ENCODE results near the gene SMIM7. TPM values are rescaled to one million over a fixed set of nuclear protein-coding genes. Genes with fewer than 3 reads are reported as not detected.

The SMIM7 gene
- total RNA-seq, 3 donors from 2014 or later, result 61.2 to 88.8 (median 70.1) TPM

- no peak for TF ChIP-seq CTCF (IDR thresholded peaks at IDR 0.05)
- Histone ChIP-seq H3K36me3 (ENCODE audit: low read depth) (no peaks in the 10 kb centered on the region), H3K4me1 (ENCODE audit: low read depth) (peaks cover 33% of the 10 kb centered on the region), H3K9me3 (no peaks in the 10 kb centered on the region), H3K4me3 (no peak overlapping the region)
- ATAC-seq, result no peak
- no peak for DNase-seq
- intact Hi-C loops (cut with DNase I, micrococcal nuclease), result no loop called here
These were observed 52.1 kb downstream of the SMIM7 start for GRCh38 chr19:16607819-16608218.

DNA sequence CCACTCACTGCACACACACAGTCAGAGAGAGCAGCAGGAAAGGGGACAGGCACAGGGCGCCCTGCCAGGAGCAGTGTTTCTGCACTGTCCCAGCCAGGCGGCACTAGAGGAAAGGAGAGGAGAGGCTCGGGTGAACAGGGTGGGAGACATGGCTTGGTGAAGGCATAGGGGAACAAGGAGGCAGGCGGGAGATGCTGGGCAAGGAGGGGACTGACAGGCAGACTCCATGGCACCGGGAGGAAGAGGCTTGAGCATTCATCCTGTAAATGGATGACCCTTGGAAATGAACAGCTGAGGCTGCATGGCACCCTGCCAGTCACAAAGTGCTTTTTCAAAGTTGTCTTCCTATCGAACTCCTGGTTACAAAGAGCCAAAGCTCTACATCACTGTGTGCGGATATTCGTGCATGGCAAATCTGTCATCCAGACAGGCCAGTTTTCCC is 54.4 kb downstream of the SMIM7 start:
- intact Hi-C loops (cut with DNase I, micrococcal nuclease), result no loop called here
- ATAC-seq (no peak), DNase-seq (no peak)
- no peak for TF ChIP-seq CTCF (IDR thresholded peaks at IDR 0.05)
- Histone ChIP-seq H3K9me3 (no peaks in the 10 kb centered on the region), H3K4me3 (no peak overlapping the region), H3K4me1 (ENCODE audit: low read depth) (peaks cover 31% of the 10 kb centered on the region), H3K36me3 (ENCODE audit: low read depth) (no peaks in the 10 kb centered on the region)

DNA sequence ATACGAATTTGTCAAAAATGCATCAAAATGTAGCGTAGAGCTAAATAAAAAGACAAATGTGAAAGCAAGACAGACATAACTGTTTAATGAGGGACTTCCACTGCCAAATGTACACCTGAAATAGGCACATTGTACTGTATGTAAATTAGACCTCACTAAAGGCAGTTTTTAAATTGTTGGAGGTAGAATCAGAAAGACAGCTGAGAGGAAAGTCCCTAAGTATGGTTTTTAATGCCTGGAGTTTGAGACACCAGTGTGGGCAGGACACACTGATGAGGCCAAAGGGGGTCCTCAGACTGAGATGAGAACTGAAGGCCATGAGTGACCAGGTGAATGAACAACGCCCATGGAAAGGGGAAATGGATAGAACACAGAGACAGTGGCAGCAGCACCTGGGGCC is 54.8 kb downstream of the SMIM7 start:
- TF ChIP-seq CTCF (IDR thresholded peaks at IDR 0.05), result no peak
- Histone ChIP-seq H3K9me3 (no peaks in the 10 kb centered on the region), H3K4me3 (no peak overlapping the region), H3K4me1 (ENCODE audit: low read depth) (peaks cover 26% of the 10 kb centered on the region), H3K36me3 (ENCODE audit: low read depth) (no peaks in the 10 kb centered on the region)
- DNase-seq, result no peak
- intact Hi-C loops (cut with DNase I, micrococcal nuclease), result no loop called here
- no peak for ATAC-seq

GRCh38 chr19:16604615-16605014 is 55.3 kb downstream of the SMIM7 start:
- ATAC-seq, result no peak
- DNase-seq, result no peak
- Histone ChIP-seq H3K4me3 (no peak overlapping the region), H3K4me1 (ENCODE audit: low read depth) (peaks cover 22% of the 10 kb centered on the region), H3K36me3 (ENCODE audit: low read depth) (no peaks in the 10 kb centered on the region), H3K9me3 (no peaks in the 10 kb centered on the region)
- intact Hi-C loops (cut with DNase I, micrococcal nuclease), result no loop called here
- TF ChIP-seq CTCF (IDR thresholded peaks at IDR 0.05), result no peak

DNA sequence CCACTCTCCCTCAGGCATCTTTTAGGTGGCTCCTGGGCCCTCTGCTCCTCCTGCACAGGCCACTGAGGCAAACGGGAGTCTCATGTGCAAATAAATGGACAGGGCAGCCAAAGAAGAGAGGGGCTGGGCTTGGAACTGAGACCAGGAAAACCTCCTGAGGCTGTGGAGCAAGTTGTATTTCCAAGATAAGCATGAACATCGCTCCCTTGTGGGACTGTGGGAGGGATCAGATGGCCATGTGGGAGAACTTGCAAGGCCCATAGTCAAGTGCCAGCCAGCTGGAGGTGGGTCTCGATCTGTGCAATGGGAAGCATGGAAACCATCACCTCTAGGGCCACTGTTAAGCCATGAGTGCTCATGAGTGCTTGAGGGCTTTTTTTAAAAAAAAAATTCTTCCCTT is 56.9 kb downstream of the SMIM7 start:
- no peaks in the 10 kb centered on the region for H3K36me3 ChIP-seq (ENCODE audit: low read depth)
- peaks cover 18% of the 10 kb centered on the region for H3K4me1 ChIP-seq (ENCODE audit: low read depth)
- H3K4me3 ChIP-seq, result no peak overlapping the region
- TF ChIP-seq CTCF (IDR thresholded peaks at IDR 0.05), result no peak
- no peak for ATAC-seq
- DNase-seq, result no peak
- H3K9me3 ChIP-seq, result no peaks in the 10 kb centered on the region
- intact Hi-C loops (cut with DNase I, micrococcal nuclease), result no loop called here

GRCh38 chr19:16601378-16602052 is 58.4 kb downstream of the SMIM7 start:
- Histone ChIP-seq H3K9me3 (no peaks in the 10 kb centered on the region), H3K36me3 (ENCODE audit: low read depth) (no peaks in the 10 kb centered on the region), H3K4me3 (no peak overlapping the region), H3K4me1 (ENCODE audit: low read depth) (peaks cover 11% of the 10 kb centered on the region)
- intact Hi-C loops (cut with DNase I, micrococcal nuclease), result no loop called here
- no peak for ATAC-seq
- no peak for TF ChIP-seq CTCF (IDR thresholded peaks at IDR 0.05)
- no peak for DNase-seq
